ENCODE results near the gene OPRL1. TPM values are rescaled to one million over a fixed set of nuclear protein-coding genes. Genes with fewer than 3 reads are reported as not detected.

The OPRL1 gene
- total and polyA plus RNA-seq, 2 of the 8 experiments (the other 6 are each of a cell fraction or from before 2014, with no cell fraction given) = 0.63 to 0.98 TPM

DNA sequence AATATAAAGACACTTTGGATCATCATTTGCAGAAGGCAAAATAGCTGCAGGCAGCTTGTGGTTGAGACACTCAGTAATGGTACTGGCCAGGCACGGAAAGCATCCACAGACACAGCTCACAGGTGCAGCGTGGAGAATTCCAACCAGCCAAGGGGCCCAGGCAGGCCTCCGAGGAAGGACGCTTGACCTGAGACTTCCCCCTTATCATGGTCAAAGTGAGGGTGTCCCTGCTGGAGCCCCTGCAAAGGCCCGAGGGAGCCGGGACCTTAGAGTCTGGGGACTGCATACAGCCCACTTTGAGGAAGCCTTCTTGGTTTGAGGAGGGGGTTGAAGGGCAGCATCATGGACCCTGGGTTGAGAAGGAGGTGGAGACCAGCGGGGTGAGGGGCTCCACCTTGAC is 69.3 kb downstream of the OPRL1 start:
- Histone ChIP-seq H2BK5ac (ENCODE audit: low read depth, low read length) (no peak overlapping the region), H3K14ac (ENCODE audit: insufficient read length) (no peak overlapping the region), H2BK15ac (ENCODE audit: low read length) (no peak overlapping the region), H2BK20ac (ENCODE audit: low read length) (no peak overlapping the region), H3K18ac (ENCODE audit: extremely low read depth, low read length) (no peak overlapping the region), H3K4ac (replicated peaks; ENCODE audit: insufficient read length, low read depth, low read length) (no peak overlapping the region), H4K5ac (ENCODE audit: insufficient read length, low read depth, low read length) (no peak overlapping the region), H3K56ac (replicated peaks; ENCODE audit: insufficient read length, low read depth, low read length) (no peak overlapping the region), H2BK120ac (replicated peaks; ENCODE audit: low read depth, low read length) (no peak overlapping the region), H3K23me2 (ENCODE audit: low read depth, low read length) (peaks cover 7% of the 10 kb centered on the region; the same call in 1 of the 2 replicates), H3K9ac (replicated peaks in 1 of 4; ENCODE audit: extremely low read depth in 1 of 4, low read depth in 3 of 4, low read length in 3 of 4) (no peak overlapping the region), H3K4me1 (replicated peaks in 1 of 4; ENCODE audit: control insufficient read depth in 3 of 4, insufficient read depth in 4 of 4, low read length in 3 of 4) (peaks cover 0 to 17% (median 9%) of the 10 kb centered on the region in 4 experiments; a peak in 5 of 7 replicates), H3K4me2 (ENCODE audit: insufficient read depth in 1 of 2, low read depth in 2 of 2, low read length in 2 of 2) (no peak overlapping the region), H2BK12ac (ENCODE audit: low read depth, low read length) (no peak overlapping the region), H3K27ac (ENCODE audit: low read depth, low read length) (no peak overlapping the region), H4K91ac (replicated peaks; ENCODE audit: insufficient read length, low read length) (no peak overlapping the region), H3K79me1 (ENCODE audit: low read depth, low read length) (no peaks in the 10 kb centered on the region), H3K23ac (ENCODE audit: insufficient read length) (no peak overlapping the region), H3K36me3 (ENCODE audit: control insufficient read depth in 2 of 4, insufficient read depth in 4 of 4, low read length in 3 of 4) (no peaks in the 10 kb centered on the region; a peak in 1 of 8 replicates), H3K27me3 (replicated peaks in 1 of 4; ENCODE audit: control insufficient read depth in 3 of 4, extremely low read depth in 1 of 4, insufficient read depth in 3 of 4, low read length in 3 of 4) (no peaks in the 10 kb centered on the region), H4K20me1 (replicated peaks in 1 of 2; ENCODE audit: control insufficient read depth in 1 of 2, insufficient read depth in 2 of 2, low read length in 2 of 2) (peaks cover 0 to 8% of the 10 kb centered on the region in 2 experiments), H3K4me3 (ENCODE audit: extremely low read depth in 1 of 4, insufficient read depth in 2 of 4, low read depth in 3 of 4, low read length in 4 of 4) (no peak overlapping the region), H2AFZ (ENCODE audit: low read length) (no peak overlapping the region), H4K8ac (ENCODE audit: extremely low read depth, insufficient read depth, low read length) (no peak overlapping the region), H3K79me2 (ENCODE audit: control insufficient read depth in 1 of 2, insufficient read depth in 2 of 2, low read length in 2 of 2) (no peaks in the 10 kb centered on the region), H2AK5ac (ENCODE audit: low read depth, low read length) (no peak overlapping the region), H3K9me3 (ENCODE audit: insufficient read depth in 2 of 2, low read depth in 1 of 2, low read length in 1 of 2) (peaks cover 18 to 19% of the 10 kb centered on the region in 2 experiments)
- POLR2A ChIA-PET (ENCODE audit: partially characterized antibody) = no interaction called here
- DNase-seq (ENCODE audit: low read depth in 1 of 2, low spot score in 2 of 2) (no peak), FAIRE-seq (no peak)
- 91% methylated on average over 7 of the region's 7 CpGs; no CpG with 5 or more reads in 1 of the 2 experiments for WGBS, 2 experiments (ENCODE audit: extremely low coverage in 1 of 2, insufficient coverage in 1 of 2, insufficient read length in 1 of 2, insufficient replicate concordance in 2 of 2, low coverage in 1 of 2, low lambda C conversion rate in 2 of 2, missing lambda C conversion rate in 1 of 2)
- CTCF ChIA-PET (ENCODE audit: partially characterized antibody) = interaction anchor here (1.1 kb wide), 1 partner anchor 65 kb away, joined by 4 read pairs; the partner anchor contains the start of gene LKAAEAR1
- TF ChIP-seq HDAC6 (IDR thresholded peaks at IDR 0.05; ENCODE audit: low read depth, low read length) (no peak), CBX5 (IDR thresholded peaks at IDR 0.05; ENCODE audit: low read depth, low read length) (no peak), NANOG (IDR thresholded peaks at IDR 0.05; ENCODE audit: insufficient read depth, low read depth, low read length, poor library complexity, severe bottlenecking) (no peak), PHF8 (conservative IDR thresholded peaks at IDR 0.05; ENCODE audit: low read depth, low read length) (no peak), RFX5 (IDR thresholded peaks at IDR 0.05; ENCODE audit: borderline replicate concordance, low read depth, low read length) (no peak), CHD1 (IDR thresholded peaks at IDR 0.05; ENCODE audit: low read depth, low read length) (no peak), SIRT6 (IDR thresholded peaks at IDR 0.05; ENCODE audit: low read length) (no peak), TAF1 (IDR thresholded peaks at IDR 0.05; ENCODE audit: low read depth, low read length) (no peak)
